ENCODE results near the gene PRM1. TPM values are rescaled to one million over a fixed set of nuclear protein-coding genes. Genes with fewer than 3 reads are reported as not detected.

PRM1 gene
- total and polyA plus RNA-seq, 4 donors: not detected

GRCh38 chr16:11318817-11319216, 37.7 kb upstream of the PRM1 start:
- Histone ChIP-seq H3K27me3 (ENCODE audit: control insufficient read depth in 4 of 4, insufficient read depth in 4 of 4, low read length in 3 of 4) (no peaks in the 10 kb centered on the region), H3K4me3 (ENCODE audit: low read depth in 1 of 3, low read length in 3 of 3) (no peak overlapping the region), H3K4me1 (ENCODE audit: control insufficient read depth in 4 of 4, insufficient read depth in 4 of 4, low read length in 3 of 4) (no peaks in the 10 kb centered on the region), H3K9me3 (ENCODE audit: control insufficient read depth in 4 of 4, low read length in 3 of 4) (no peaks in the 10 kb centered on the region), H3K27ac (ENCODE audit: low read depth in 1 of 2, low read length in 2 of 2) (no peak overlapping the region), H3K9ac (ENCODE audit: low read depth in 1 of 2, low read length in 2 of 2) (no peak overlapping the region), H3K36me3 (ENCODE audit: control insufficient read depth in 4 of 4, insufficient read depth in 3 of 4, low read depth in 1 of 4, low read length in 3 of 4) (no peaks in the 10 kb centered on the region)
- no peak for TF ChIP-seq ZBTB33 (IDR thresholded peaks at IDR 0.05)
- TF ChIP-seq TAF1 (conservative IDR thresholded peaks at IDR 0.05): no peak
- no peak for TF ChIP-seq YY1 (IDR thresholded peaks at IDR 0.05)
- no peak for TF ChIP-seq FOXA2 (IDR thresholded peaks at IDR 0.05)
- TF ChIP-seq HNF4G (IDR thresholded peaks at IDR 0.05): no peak
- no peak for TF ChIP-seq HNF4A (conservative IDR thresholded peaks at IDR 0.05)
- TF ChIP-seq RXRA (IDR thresholded peaks at IDR 0.05): no peak
- TF ChIP-seq EGR1 (IDR thresholded peaks at IDR 0.05; ENCODE audit: low read depth in 2 of 2): no peak
- TF ChIP-seq REST (IDR thresholded peaks at IDR 0.05): no peak
- no peak for TF ChIP-seq GABPA (IDR thresholded peaks at IDR 0.05 in 1 of 2, conservative IDR thresholded peaks at IDR 0.05 in 1 of 2)
- no peak for TF ChIP-seq ATF3 (IDR thresholded peaks at IDR 0.05)
- TF ChIP-seq RAD21 (IDR thresholded peaks at IDR 0.05): no peak
- no peak for TF ChIP-seq NR2F2 (IDR thresholded peaks at IDR 0.05)
- TF ChIP-seq SP1 (IDR thresholded peaks at IDR 0.05): no peak
- TF ChIP-seq MAX (IDR thresholded peaks at IDR 0.05): no peak
- no peak for TF ChIP-seq JUND (IDR thresholded peaks at IDR 0.05)
- no peak for TF ChIP-seq FOXA1 (IDR thresholded peaks at IDR 0.05)
- DNase-seq (ENCODE audit: low spot score): no peak
- 95% methylated on average over 8 of the region's 8 CpGs for WGBS

- WGBS: 90% methylated on average over 23 of the region's 23 CpGs
- H3K4me3 ChIP-seq (ENCODE audit: low read depth in 1 of 3, low read length in 3 of 3): no peak overlapping the region
- no peaks in the 10 kb centered on the region for H3K4me1 ChIP-seq (ENCODE audit: control insufficient read depth in 4 of 4, insufficient read depth in 4 of 4, low read length in 3 of 4)
- no peaks in the 10 kb centered on the region for H3K9me3 ChIP-seq (ENCODE audit: control insufficient read depth in 4 of 4, low read length in 3 of 4)
- no peak overlapping the region for H3K27ac ChIP-seq (ENCODE audit: low read depth in 1 of 2, low read length in 2 of 2)
- H3K27me3 ChIP-seq (ENCODE audit: control insufficient read depth in 4 of 4, insufficient read depth in 4 of 4, low read length in 3 of 4): no peaks in the 10 kb centered on the region
- no peaks in the 10 kb centered on the region for H3K36me3 ChIP-seq (ENCODE audit: control insufficient read depth in 4 of 4, insufficient read depth in 3 of 4, low read depth in 1 of 4, low read length in 3 of 4)
- H3K9ac ChIP-seq (ENCODE audit: low read depth in 1 of 2, low read length in 2 of 2): no peak overlapping the region
- DNase-seq (ENCODE audit: low spot score): no peak
- TF ChIP-seq FOXA1 (IDR thresholded peaks at IDR 0.05) (no peak), CTCF (IDR thresholded peaks at IDR 0.05; ENCODE audit: low read depth, low read length, missing input control) (no peak), ATF3 (IDR thresholded peaks at IDR 0.05) (no peak), EGR1 (IDR thresholded peaks at IDR 0.05; ENCODE audit: low read depth in 2 of 2) (no peak), RAD21 (IDR thresholded peaks at IDR 0.05) (no peak), TAF1 (conservative IDR thresholded peaks at IDR 0.05) (no peak), ZBTB33 (IDR thresholded peaks at IDR 0.05) (no peak), NR2F2 (IDR thresholded peaks at IDR 0.05) (no peak), GABPA (IDR thresholded peaks at IDR 0.05 in 1 of 2, conservative IDR thresholded peaks at IDR 0.05 in 1 of 2) (no peak), RXRA (IDR thresholded peaks at IDR 0.05) (no peak), SP1 (IDR thresholded peaks at IDR 0.05) (no peak), HNF4G (IDR thresholded peaks at IDR 0.05) (no peak), MAX (IDR thresholded peaks at IDR 0.05) (no peak), JUND (IDR thresholded peaks at IDR 0.05) (no peak), FOXA2 (IDR thresholded peaks at IDR 0.05) (no peak), HNF4A (conservative IDR thresholded peaks at IDR 0.05) (no peak)
Observed at GRCh38 chr16:11316331-11317015, 35.3 kb upstream of the PRM1 start.
